ENCODE measurements around the gene YTHDF1.
"Not testable (repeated sequence)": the region's sequence is repeated elsewhere in the genome, so short reads cannot be mapped to it uniquely, and the experiment has no call there.

The YTHDF1 gene

GRCh38 chr20:63227260-63227659, 11.3 kb upstream of the YTHDF1 start:
- DNase-seq (ENCODE audit: low read depth, low spot score), result no peak

GRCh38 chr20:63226042-63226943, 10.4 kb upstream of the YTHDF1 start:
- no peak for DNase-seq (ENCODE audit: low read depth, low spot score)

DNA sequence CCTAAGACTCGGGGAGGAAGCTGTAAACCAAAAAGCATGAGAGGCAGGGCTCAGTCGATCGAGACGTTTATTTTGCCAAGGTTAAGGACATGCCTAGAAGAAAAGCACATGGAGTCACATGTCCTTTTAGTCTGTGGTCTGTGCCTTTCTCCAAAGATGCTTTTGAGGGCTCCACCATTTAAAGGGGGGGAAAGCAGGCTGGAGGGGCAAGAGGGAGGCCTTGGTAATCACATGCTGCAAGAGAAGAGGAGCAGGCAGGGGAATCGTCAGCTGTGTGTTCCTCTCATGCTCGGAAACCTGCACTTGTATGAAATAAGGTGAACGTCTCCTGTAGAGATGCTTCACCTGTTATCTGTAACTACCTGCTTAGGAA, 9.1 kb upstream of the YTHDF1 start:
- no peak for DNase-seq (ENCODE audit: low read depth, low spot score)

GRCh38 chr20:63224412-63225081, 8.6 kb upstream of the YTHDF1 start:
- peak; percentile 92 for DNase-seq (ENCODE audit: low read depth, low spot score)

GRCh38 chr20:63223826-63224207, 7.9 kb upstream of the YTHDF1 start:
- no peak for DNase-seq (ENCODE audit: low read depth, low spot score)

DNA sequence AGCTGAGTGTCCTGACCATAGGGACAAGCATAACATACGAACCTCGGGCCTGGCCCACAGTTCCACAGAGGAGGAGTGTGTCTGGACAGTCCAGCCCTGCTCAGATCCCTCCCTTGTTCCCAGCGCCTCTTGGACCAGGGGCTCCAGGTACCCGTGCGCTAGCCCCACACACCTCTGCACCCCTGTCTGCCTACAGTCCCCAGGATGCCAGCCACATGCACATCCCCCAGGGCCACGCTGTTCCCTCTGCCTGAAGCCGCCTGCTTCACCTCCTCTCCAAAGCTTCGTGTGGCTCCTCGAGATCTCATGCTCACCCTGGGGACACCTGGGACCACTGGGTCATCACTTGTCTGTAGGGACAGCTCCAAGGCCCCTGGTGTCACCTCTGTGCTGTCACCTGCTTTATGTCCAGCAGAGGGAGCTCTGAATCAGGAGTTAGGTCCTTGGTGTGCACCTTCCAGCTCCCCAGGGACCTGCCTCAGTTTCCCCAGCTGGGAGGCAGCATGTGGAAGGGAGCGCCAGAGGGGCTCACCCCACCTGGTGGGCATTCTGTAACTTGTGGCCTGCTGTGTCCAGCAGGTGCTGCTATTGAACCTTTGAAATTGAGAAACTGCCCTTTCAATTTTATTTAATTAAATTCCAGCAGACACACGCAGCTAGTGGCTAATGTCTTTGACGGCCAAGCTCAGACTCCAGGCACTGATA, 7.3 kb upstream of the YTHDF1 start:
- DNase-seq (ENCODE audit: low read depth, low spot score), result peak; percentile 57

GRCh38 chr20:63222541-63222940, 6.6 kb upstream of the YTHDF1 start:
- DNase-seq (ENCODE audit: low read depth, low spot score), result no peak

GRCh38 chr20:63221400-63222053, 5.6 kb upstream of the YTHDF1 start:
- DNase-seq (ENCODE audit: low read depth, low spot score), result not testable (repeated sequence)

GRCh38 chr20:63220696-63221399, 4.9 kb upstream of the YTHDF1 start:
- no peak for DNase-seq (ENCODE audit: low read depth, low spot score)

DNA sequence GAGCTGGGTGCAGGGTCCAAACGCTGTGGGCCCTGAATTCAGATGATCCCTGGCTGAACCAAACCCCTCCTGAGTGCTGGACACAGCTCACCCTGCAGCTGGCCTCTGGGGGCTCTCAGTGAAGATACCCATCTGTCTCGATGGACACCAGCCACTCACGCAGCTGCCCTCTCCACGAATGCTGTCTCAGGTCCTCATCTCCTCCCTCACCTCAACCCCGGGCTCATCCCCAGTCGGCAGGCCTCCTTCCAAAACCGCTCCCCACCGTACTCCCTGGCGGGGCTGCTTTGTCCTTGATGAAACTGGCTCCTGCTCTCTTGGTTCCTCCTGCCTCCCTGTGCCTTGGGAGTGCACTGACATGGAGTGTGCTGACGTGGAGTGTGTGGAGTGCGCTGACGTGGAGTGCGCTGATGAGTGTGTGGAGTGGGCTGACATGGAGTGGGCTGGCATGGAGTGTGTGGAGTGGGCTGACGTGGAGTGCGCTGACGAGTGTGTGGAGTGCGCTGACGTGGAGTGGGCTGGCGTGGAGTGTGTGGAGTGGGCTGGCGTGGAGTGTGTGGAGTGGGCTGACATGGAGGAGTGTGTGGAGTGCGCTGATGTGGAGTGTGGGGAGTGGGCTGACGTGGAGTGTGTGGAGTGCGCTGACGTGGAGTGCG, 4.1 kb upstream of the YTHDF1 start:
- DNase-seq (ENCODE audit: low read depth, low spot score), result no peak

- no peak for DNase-seq (ENCODE audit: low read depth, low spot score)
Measured at GRCh38 chr20:63219447-63219821, 3.5 kb upstream of the YTHDF1 start.

GRCh38 chr20:63218701-63219446, 2.9 kb upstream of the YTHDF1 start:
- DNase-seq (ENCODE audit: low read depth, low spot score), result no peak

GRCh38 chr20:63217706-63218105, 1.8 kb upstream of the YTHDF1 start:
- DNase-seq (ENCODE audit: low read depth, low spot score), result no peak

DNA sequence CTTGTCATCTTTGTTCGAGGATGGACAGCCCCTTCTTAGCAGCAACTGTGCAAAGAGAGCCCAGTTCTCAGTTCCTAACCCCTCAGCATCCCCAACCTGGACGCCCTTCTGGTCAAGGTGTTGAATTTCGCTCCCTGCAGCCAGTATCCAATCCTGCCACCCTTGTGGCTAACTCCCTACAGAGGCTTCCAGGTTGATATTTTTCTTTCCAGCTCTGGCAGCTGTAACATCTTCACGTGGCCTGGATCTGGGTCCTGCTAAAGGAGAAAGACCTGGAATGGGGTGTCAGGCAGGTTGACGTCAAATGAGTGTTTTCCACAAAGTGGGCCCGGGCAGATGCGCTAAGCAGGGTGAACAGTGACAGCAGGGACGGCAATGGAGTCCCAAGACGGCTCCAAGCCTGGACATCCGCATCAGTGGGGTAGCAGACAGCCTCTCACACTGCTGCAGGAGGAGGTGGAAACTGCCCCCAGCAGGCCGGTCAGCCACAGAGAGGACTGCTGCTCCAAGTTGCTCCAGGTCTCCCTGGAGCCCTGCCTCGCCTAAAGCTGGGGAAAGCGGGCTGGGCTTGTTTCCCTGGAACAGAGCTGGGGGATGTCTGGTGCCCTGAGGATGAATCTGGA, 1.0 kb upstream of the YTHDF1 start:
- no peak for DNase-seq (ENCODE audit: low read depth, low spot score)

- DNase-seq (ENCODE audit: low read depth, low spot score), result peak; percentile 78
Measured at GRCh38 chr20:63215101-63216040, 560 bp downstream of the YTHDF1 start.

DNA sequence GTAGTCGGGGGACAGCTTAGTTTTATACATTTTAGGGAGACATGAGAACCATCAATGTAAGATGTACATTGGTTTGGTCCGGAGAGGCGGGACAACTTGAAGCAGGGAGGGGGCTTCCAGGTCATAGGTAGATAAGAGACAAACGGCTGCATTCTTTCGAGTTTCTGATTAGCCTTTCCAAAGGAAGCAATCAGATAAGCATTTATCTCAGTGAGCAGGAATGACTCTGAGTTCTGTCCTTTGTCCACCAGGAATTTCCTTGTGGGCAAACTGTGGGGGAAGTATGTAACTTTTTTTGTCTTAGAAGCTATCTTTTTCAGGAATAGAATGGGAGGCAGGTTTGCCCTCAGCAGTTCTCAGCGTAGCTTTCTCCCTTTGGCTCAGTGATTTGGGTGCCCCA, 1.4 kb downstream of the YTHDF1 start:
- DNase-seq (ENCODE audit: low read depth, low spot score), result no peak

DNA sequence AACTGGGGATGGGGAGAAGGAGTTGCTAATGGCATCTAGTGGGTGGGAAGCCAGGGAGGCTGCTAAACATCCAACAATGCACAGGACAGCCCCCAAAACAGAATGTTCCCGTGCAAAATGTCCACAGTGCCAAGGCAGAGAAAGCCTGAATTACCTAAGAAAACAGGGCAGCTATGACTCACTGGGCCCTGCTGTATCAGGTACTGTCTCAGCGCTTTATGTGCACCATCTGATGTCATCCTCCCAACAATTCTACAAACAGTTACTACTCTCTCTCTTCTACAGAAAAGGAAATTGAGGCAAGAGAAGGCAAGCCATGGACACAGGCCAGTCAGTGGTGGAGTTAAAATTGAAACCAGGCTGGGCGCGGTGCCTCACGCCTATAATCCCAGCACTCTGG, 3.1 kb downstream of the YTHDF1 start:
- DNase-seq (ENCODE audit: low read depth, low spot score), result peak; percentile 39

DNA sequence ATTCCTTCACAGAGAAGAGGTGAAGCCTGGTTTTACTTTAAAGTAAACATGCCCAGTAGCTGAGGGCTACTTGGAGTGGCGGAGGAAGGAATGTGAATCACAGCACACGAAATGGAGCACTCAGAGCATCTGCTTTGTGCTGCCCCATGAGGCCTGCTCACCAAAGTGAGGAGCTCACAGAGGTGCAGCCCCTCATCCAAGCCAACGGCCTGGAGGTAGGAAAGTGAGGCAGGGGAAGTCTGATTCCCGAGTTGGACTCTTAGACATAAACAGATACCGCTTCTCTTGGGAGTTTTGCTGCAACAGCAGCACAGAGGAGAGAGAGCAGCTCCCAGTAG, 3.6 kb downstream of the YTHDF1 start:
- no peak for DNase-seq (ENCODE audit: low read depth, low spot score)

Measured in astrocyte of the hippocampus (primary cell).